ENCODE data around the gene LIN7C.

DNA sequence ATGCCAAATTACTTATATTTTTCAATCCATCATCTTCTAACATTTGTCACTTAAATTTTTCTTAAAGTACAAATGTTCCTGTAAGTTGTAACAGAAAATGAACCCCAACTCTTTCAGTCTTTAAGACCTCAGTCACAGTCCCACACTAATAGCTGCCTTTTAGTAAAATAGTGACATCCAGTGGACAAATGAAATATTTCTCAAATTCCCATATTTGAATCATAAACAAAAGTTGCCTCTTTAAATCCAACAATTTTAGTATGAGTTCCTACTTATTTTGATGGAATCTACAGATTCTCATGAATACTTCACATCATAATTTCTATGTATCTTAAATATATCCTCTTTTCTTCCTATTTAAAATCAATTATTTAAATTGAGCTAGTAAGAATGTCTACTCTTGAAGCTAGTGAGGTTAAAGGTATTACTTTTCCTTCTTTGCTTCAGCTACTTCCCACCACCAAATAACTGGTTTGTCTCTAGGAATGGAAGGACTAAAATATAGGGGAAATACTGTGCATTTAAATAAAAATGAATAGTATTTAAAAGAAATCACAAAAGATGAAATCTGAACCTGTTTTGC lies 9.2 kb downstream of the LIN7C start:
- TF ChIP-seq CCDC6 (CRISPR knock-in tag; IDR thresholded peaks at IDR 0.05), result no peak
- TF ChIP-seq CBX5 (CRISPR knock-in tag; IDR thresholded peaks at IDR 0.05; ENCODE audit: borderline replicate concordance), result no peak
- TF ChIP-seq CTCF (CRISPR knock-in tag; IDR thresholded peaks at IDR 0.05), result peak; percentile 55
- TF ChIP-seq, protein P1, sequence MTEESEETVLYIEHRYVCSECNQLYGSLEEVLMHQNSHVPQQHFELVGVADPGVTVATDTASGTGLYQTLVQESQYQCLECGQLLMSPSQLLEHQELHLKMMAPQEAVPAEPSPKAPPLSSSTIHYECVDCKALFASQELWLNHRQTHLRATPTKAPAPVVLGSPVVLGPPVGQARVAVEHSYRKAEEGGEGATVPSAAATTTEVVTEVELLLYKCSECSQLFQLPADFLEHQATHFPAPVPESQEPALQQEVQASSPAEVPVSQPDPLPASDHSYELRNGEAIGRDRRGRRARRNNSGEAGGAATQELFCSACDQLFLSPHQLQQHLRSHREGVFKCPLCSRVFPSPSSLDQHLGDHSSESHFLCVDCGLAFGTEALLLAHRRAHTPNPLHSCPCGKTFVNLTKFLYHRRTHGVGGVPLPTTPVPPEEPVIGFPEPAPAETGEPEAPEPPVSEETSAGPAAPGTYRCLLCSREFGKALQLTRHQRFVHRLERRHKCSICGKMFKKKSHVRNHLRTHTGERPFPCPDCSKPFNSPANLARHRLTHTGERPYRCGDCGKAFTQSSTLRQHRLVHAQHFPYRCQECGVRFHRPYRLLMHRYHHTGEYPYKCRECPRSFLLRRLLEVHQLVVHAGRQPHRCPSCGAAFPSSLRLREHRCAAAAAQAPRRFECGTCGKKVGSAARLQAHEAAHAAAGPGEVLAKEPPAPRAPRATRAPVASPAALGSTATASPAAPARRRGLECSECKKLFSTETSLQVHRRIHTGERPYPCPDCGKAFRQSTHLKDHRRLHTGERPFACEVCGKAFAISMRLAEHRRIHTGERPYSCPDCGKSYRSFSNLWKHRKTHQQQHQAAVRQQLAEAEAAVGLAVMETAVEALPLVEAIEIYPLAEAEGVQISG (CRISPR knock-in tag; IDR thresholded peaks at IDR 0.05), result no peak
- TF ChIP-seq ZNF776 (CRISPR knock-in tag; IDR thresholded peaks at IDR 0.05), result no peak
- no peak for TF ChIP-seq TCF12 (IDR thresholded peaks at IDR 0.05)
- TF ChIP-seq TCF12 (CRISPR knock-in tag; IDR thresholded peaks at IDR 0.05), result no peak
